HL-60/S4 treated with phorbol 12-myristate 13-acetate at 8.2 ng/mL for 4 days and 3 days (cell line): ENCODE results near the gene FOXD2.

Experiments used
- in situ Hi-C: fragments of 300-500 bp; cut with MboI; formaldehyde crosslinking; loops from 2 replicates; pipeline ENCODE4 v1.15.0; 2022; ENCODE audit warnings: low sequenced_read_pairs

Gene FOXD2

GRCh38 chr1:47459253-47459788, 21.5 kb downstream of the FOXD2 start:
- in situ Hi-C loops: no loop called here

GRCh38 chr1:47460040-47460439, 22.2 kb downstream of the FOXD2 start:
- in situ Hi-C loops: no loop called here

- in situ Hi-C loops: no loop called here
Measured at GRCh38 chr1:47460456-47460855, 22.6 kb downstream of the FOXD2 start.

- in situ Hi-C loops: no loop called here
Measured at GRCh38 chr1:47465605-47466004, 27.8 kb downstream of the FOXD2 start.

- in situ Hi-C loops: no loop called here
Measured at GRCh38 chr1:47468709-47469389, 31.0 kb downstream of the FOXD2 start.

GRCh38 chr1:47469390-47469759, 31.5 kb downstream of the FOXD2 start:
- in situ Hi-C loops: no loop called here

GRCh38 chr1:47469910-47470309, 32.1 kb downstream of the FOXD2 start:
- in situ Hi-C loops: no loop called here

GRCh38 chr1:47471163-47471562, 33.3 kb downstream of the FOXD2 start:
- in situ Hi-C loops: no loop called here

- in situ Hi-C loops: no loop called here
Measured at GRCh38 chr1:47474278-47475193, 36.7 kb downstream of the FOXD2 start.

- in situ Hi-C loops: no loop called here
Measured at GRCh38 chr1:47477595-47478080, 39.8 kb downstream of the FOXD2 start.

- in situ Hi-C loops: no loop called here
Measured at GRCh38 chr1:47478090-47478489, 40.2 kb downstream of the FOXD2 start.

GRCh38 chr1:47479664-47480063, 41.8 kb downstream of the FOXD2 start:
- in situ Hi-C loops: no loop called here

GRCh38 chr1:47481936-47482335, 44.1 kb downstream of the FOXD2 start:
- in situ Hi-C loops: no loop called here

GRCh38 chr1:47482786-47483185, 44.9 kb downstream of the FOXD2 start:
- in situ Hi-C loops: no loop called here

GRCh38 chr1:47483651-47484050, 45.8 kb downstream of the FOXD2 start:
- in situ Hi-C loops: no loop called here

- in situ Hi-C loops: no loop called here
Measured at GRCh38 chr1:47485817-47486216, 48.0 kb downstream of the FOXD2 start.

- in situ Hi-C loops: no loop called here
Measured at GRCh38 chr1:47487332-47487731, 49.5 kb downstream of the FOXD2 start.

GRCh38 chr1:47487850-47488450, 50.1 kb downstream of the FOXD2 start:
- in situ Hi-C loops: no loop called here
